Activated naive CD4-positive, alpha-beta T cell treated with anti-CD3 and anti-CD28 coated beads, Interleukin-2, amount 10 ng/mL, durations not matched to agents 7 days and 5 days (primary cell): ENCODE data around the gene CORO1C.

Source experiments
- CTCF ChIA-PET: fragments of 350-600 bp; sonication (Branson Sonifier 250); formaldehyde crosslinking; loops from one replicate; lab custom pipeline; 2021; ENCODE audit warnings: antibody characterized with exemption; lab: Charles Lee
- DNase-seq: peaks from one replicate; pipeline ENCODE4 v3.0.0-alpha.2; 2020
- H3K27ac Mint-ChIP-seq: one replicate; pipeline ENCODE4 v1.8.0; 2021; ENCODE audit warnings: mild to moderate bottlenecking, moderate library complexity, mixed read lengths
- H3K27me3 Mint-ChIP-seq: one replicate; pipeline ENCODE4 v1.8.0; 2021; ENCODE audit warnings: mild to moderate bottlenecking, mixed read lengths
- H3K36me3 Mint-ChIP-seq: one replicate; pipeline ENCODE4 v1.8.0; 2021; ENCODE audit warnings: mixed read lengths
- H3K4me1 Mint-ChIP-seq: one replicate; pipeline ENCODE4 v1.8.0; 2021; ENCODE audit warnings: mixed read lengths
- H3K4me3 Mint-ChIP-seq: one replicate; pipeline ENCODE4 v1.8.0; 2021; ENCODE audit warnings: mild to moderate bottlenecking, moderate library complexity, mixed read lengths
- H3K9me3 Mint-ChIP-seq: one replicate; pipeline ENCODE4 v1.8.0; 2021; ENCODE audit warnings: mixed read lengths

Gene CORO1C

GRCh38 chr12:108691998-108692808 is 39.1 kb downstream of the CORO1C start:
- Mint-ChIP-seq H3K9me3 (no peaks in the 10 kb centered on the region), H3K4me1 (peaks cover 71% of the 10 kb centered on the region), H3K4me3 (no peak overlapping the region), H3K27me3 (no peaks in the 10 kb centered on the region), H3K36me3 (no peaks in the 10 kb centered on the region), H3K27ac (peak overlapping the region; percentile 77)
- CTCF ChIA-PET: interaction anchor here (1.4 to 7.7 kb wide), 3 partner anchors 10 to 111 kb away, joined by 4 to 59 read pairs (median 5); no protein-coding TSS in a partner anchor
- DNase-seq: no peak

DNA sequence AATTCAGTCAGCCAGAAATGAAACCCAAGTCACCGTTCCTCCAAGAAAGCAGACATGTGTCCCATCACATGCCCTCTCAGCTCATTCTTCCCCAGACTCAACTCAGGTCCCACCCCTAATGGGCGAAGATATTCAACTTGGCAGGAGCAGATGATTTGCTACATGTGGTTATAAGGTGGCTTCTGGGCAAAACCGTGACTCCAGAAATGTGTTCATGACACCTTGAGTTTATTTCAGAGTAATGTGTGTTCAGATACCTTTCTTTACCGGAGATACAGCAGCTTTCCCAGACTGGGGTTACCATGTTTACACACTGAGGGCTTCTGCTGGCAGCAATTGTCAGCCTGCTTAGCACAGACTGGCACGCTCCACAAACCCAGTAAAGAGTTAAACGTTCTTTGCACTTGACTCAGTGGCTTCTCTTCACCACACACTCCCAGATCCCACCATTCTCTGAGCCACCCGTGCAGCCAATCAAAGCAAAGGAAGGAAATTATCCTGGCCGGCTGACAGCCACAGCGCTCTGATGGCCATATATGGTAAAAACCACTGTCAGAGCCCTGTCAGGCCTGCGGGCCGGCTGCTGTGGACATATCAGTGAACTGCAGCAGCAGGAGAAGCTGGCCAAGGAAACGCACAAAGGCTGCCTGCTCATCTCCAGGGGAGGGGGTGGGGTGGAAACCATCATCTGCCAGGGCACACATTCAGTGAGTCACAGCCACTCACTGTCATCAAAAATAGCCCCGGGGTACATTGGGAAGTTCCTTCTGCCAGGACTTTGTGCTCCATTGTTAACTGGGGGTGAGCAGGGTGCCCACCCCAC is 39.9 kb downstream of the CORO1C start:
- Mint-ChIP-seq H3K4me3 (peak overlapping the region; percentile 29), H3K27me3 (no peaks in the 10 kb centered on the region), H3K27ac (peak overlapping the region; percentile 77), H3K9me3 (no peaks in the 10 kb centered on the region), H3K4me1 (peaks cover 66% of the 10 kb centered on the region), H3K36me3 (no peaks in the 10 kb centered on the region)
- DNase-seq: peak; percentile 75
- CTCF ChIA-PET: interaction anchor here (1.6 to 7.7 kb wide), 4 partner anchors 10 to 112 kb away, joined by 5 to 59 read pairs (median 8); no protein-coding TSS in a partner anchor

DNA sequence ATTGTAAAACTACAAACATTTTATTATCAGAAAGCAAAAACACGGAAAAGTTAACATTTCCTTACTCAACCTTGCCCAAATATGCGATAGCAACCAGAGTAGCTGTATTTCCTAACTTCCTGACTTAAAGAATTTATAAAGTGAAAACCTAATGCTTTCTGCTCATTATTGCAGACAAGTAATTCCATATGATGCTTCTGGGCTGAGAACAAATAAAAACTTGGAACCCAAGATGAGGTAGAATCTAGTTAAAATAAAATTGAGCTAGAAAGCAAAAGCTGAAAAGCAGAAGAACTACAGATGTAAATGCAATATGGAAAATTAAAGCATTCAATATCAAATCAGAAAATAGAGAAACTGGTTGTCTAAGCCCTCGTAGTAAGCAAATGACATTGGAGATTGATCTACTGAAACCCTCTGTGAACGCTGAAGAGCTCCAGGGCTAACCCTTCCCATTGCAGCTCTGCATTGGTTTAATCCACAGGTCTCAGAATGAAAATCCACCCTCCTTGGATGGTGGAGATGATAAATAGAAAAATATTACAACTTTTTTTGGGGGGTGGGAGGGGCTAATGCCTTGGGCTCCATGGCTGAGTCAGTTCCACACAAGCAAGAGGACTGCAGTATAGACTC is 40.7 kb downstream of the CORO1C start:
- CTCF ChIA-PET: interaction anchor here (0.8 to 7.7 kb wide), 5 partner anchors 11 to 113 kb away, joined by 3 to 59 read pairs (median 6); no protein-coding TSS in a partner anchor
- Mint-ChIP-seq H3K36me3 (no peaks in the 10 kb centered on the region), H3K4me3 (peak overlapping the region; percentile 29), H3K27ac (peak overlapping the region; percentile 77), H3K27me3 (no peaks in the 10 kb centered on the region), H3K9me3 (no peaks in the 10 kb centered on the region), H3K4me1 (peaks cover 62% of the 10 kb centered on the region)
- no peak for DNase-seq

DNA sequence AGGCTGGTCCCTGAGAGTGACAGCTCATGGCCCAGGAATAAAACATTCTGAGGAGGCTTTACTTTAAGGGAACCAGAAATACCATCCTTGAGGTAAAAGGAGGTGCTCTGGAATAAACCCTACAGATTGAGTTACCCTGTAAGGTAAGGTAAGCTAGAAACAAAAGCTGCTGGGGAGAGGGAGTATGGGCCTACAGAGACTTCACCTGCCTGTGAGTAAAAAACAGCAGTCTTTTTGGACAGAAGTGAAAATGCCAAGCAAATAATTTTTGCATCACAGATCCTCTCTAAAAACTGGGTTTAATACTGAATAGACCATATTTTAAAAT is 41.2 kb downstream of the CORO1C start:
- no peaks in the 10 kb centered on the region for H3K27me3 Mint-ChIP-seq
- H3K9me3 Mint-ChIP-seq: no peaks in the 10 kb centered on the region
- no peaks in the 10 kb centered on the region for H3K36me3 Mint-ChIP-seq
- peaks cover 60% of the 10 kb centered on the region for H3K4me1 Mint-ChIP-seq
- no peak for DNase-seq
- H3K4me3 Mint-ChIP-seq: peak overlapping the region; percentile 41
- H3K27ac Mint-ChIP-seq: peak overlapping the region; percentile 77
- CTCF ChIA-PET: interaction anchor here (0.8 to 7.7 kb wide), 5 partner anchors 12 to 114 kb away, joined by 3 to 59 read pairs (median 6); no protein-coding TSS in a partner anchor

- Mint-ChIP-seq H3K36me3 (no peaks in the 10 kb centered on the region), H3K27ac (peak overlapping the region; percentile 77)
- DNase-seq: peak; percentile 42
Measured at GRCh38 chr12:108689314-108690190, 41.8 kb downstream of the CORO1C start.

GRCh38 chr12:108686780-108687179 is 44.5 kb downstream of the CORO1C start:
- Mint-ChIP-seq H3K27ac (no peak overlapping the region), H3K36me3 (no peaks in the 10 kb centered on the region), H3K27me3 (no peaks in the 10 kb centered on the region), H3K4me3 (no peak overlapping the region), H3K9me3 (no peaks in the 10 kb centered on the region), H3K4me1 (peaks cover 42% of the 10 kb centered on the region)
- CTCF ChIA-PET: interaction anchor here (1.2 to 7.7 kb wide), 3 partner anchors 9 to 42 kb away, joined by 4 to 59 read pairs (median 5); no protein-coding TSS in a partner anchor
- no peak for DNase-seq

More at GRCh38 chr12:108689314-108690190, 41.8 kb downstream of the CORO1C start:
- H3K9me3 Mint-ChIP-seq: no peaks in the 10 kb centered on the region
- peak overlapping the region; percentile 41 for H3K4me3 Mint-ChIP-seq
- CTCF ChIA-PET: interaction anchor here (0.6 to 7.7 kb wide), 6 partner anchors 12 to 114 kb away, joined by 3 to 59 read pairs (median 4); no protein-coding TSS in a partner anchor
- peaks cover 61% of the 10 kb centered on the region for H3K4me1 Mint-ChIP-seq
- no peaks in the 10 kb centered on the region for H3K27me3 Mint-ChIP-seq

DNA sequence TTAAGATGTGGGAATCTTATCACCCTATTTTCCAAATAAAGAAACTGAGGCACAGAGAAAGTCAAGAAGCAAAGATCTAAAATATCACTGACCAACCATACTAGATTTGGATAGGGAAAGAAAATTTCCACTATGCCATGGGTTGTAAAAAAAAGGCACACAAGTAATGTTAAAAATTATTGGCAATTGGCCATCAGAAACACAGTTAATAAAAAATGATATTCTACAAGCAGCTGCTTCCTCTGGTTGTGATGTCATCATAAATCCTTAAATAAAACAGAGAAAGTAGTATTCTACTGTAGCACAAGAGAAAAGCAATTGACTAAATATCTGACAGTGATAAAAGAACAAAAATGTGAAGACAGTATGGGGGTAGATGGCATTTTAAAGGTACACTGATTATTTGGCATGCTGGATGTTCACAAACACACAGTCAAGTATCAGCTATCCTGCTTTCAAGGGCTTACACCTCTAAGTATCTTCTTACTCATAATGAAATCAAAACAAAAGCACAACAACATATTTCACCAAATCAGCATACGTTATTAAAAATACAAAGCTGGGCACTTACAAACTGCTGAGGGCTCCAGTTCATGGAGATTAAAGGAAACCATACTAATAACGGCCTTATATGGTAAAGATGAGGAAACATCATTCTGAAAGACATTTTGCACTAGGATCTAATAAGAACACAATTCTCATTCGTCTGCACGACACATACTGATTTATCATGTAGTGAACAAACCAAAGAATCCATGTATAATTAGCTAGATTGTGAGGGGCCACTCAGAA is 45.7 kb downstream of the CORO1C start:
- Mint-ChIP-seq H3K36me3 (no peaks in the 10 kb centered on the region), H3K4me1 (peaks cover 38% of the 10 kb centered on the region), H3K27ac (no peak overlapping the region), H3K9me3 (no peaks in the 10 kb centered on the region), H3K27me3 (no peaks in the 10 kb centered on the region), H3K4me3 (no peak overlapping the region)
- CTCF ChIA-PET: interaction anchor here (1.2 to 7.7 kb wide), 3 partner anchors 10 to 43 kb away, joined by 4 to 59 read pairs (median 5); no protein-coding TSS in a partner anchor
- DNase-seq: no peak

DNA sequence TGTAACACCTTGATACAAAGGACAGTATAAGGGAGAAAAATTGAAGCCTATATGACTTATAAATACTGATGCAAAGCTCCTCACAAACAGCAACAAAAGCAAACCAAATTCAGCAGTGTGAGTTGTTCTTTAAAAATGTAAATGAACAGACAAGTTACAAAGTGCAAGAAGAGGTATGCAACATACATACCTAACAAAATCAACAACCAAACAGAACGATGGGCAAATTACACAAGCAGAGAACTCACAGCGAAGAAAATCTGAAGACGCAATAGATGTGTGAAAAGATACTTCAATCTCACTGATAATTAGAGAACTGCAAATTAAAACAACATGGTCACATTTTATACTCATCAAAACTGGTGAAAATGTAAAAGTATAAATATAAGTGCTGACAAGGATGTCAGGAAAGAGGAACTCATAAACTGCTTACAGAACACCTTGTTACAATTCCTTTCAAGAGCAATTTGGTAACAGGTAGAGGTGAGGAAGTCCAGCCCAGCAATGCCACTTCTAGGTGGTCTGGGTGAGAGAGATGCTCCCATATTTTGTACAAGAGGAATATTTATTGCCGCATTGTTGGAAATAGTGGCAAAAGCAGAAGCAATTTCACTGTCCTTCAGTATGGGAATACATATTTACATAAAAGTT is 47.3 kb downstream of the CORO1C start:
- Mint-ChIP-seq H3K9me3 (no peaks in the 10 kb centered on the region), H3K27me3 (no peaks in the 10 kb centered on the region), H3K4me3 (no peak overlapping the region), H3K4me1 (peaks cover 23% of the 10 kb centered on the region), H3K27ac (no peak overlapping the region), H3K36me3 (no peaks in the 10 kb centered on the region)
- CTCF ChIA-PET: no interaction called here
- no peak for DNase-seq

DNA sequence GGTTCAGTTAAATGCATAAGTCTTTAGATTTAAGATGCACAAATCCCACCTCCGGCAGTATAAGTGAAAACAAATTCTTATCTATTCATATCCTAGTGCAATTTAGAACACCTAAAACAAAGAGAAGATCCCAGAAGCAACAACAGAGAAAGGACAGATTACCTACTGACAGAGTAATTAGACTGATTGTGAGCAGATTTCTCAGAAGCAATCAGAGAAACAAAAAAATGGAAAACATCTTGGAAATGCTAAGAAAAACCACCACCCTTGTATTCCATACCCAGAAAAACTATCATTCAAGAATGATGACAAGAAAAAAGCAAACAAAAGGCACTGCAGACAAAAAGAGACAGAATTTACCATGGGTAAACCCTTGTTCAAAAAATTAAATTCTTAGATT is 50.0 kb downstream of the CORO1C start:
- Mint-ChIP-seq H3K36me3 (peaks cover 2% of the 10 kb centered on the region), H3K4me3 (no peak overlapping the region), H3K4me1 (peaks cover 20% of the 10 kb centered on the region), H3K27me3 (no peaks in the 10 kb centered on the region), H3K27ac (peak overlapping the region; percentile 24), H3K9me3 (no peaks in the 10 kb centered on the region)
- DNase-seq: no peak
- CTCF ChIA-PET: no interaction called here

DNA sequence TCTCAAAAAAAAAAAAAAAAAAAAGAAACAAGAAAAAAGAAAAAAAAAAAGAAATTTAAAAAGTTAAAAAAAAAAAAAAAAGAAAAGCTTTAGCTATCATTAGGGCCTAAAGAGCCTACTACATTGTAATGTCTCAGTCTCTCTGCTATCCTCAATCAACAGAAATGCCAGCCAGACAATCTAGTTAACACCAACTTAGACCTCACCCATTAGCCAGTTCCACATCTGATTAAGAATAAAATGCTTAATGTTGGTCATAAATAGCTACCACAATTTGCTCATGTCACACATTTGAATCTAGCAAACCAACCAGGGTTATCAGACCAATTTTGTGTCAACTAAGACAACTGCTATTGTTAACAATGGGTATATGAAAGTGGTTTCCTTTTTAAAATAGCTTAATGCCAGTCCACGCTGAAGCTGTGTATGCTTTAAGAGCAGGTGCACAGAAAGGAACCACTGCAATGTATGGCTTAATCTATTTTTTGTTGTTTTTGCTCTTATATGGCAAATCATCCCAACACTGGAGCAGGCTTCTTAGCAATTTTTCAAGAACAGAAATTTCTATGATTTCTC is 52.1 kb downstream of the CORO1C start:
- peaks cover 18% of the 10 kb centered on the region for H3K4me1 Mint-ChIP-seq
- no peak overlapping the region for H3K4me3 Mint-ChIP-seq
- no peak overlapping the region for H3K27ac Mint-ChIP-seq
- H3K27me3 Mint-ChIP-seq: no peaks in the 10 kb centered on the region
- no peaks in the 10 kb centered on the region for H3K9me3 Mint-ChIP-seq
- no peak for DNase-seq
- peaks cover 7% of the 10 kb centered on the region for H3K36me3 Mint-ChIP-seq
- CTCF ChIA-PET: no interaction called here

GRCh38 chr12:108678104-108678730 is 53.1 kb downstream of the CORO1C start:
- Mint-ChIP-seq H3K27me3 (no peaks in the 10 kb centered on the region), H3K9me3 (no peaks in the 10 kb centered on the region), H3K36me3 (peaks cover 7% of the 10 kb centered on the region), H3K27ac (peak overlapping the region; percentile 6), H3K4me3 (no peak overlapping the region), H3K4me1 (peaks cover 18% of the 10 kb centered on the region)
- CTCF ChIA-PET: no interaction called here
- DNase-seq: no peak
